Vagina (tissue), 2 donors: Measurements from ENCODE around the gene NUCKS1. TPM values are rescaled to one million over a fixed set of nuclear protein-coding genes. Genes with fewer than 3 reads are reported as not detected.

ENCODE experiments used
- DNase-seq, 2 donors: peaks; one replicate each; pipeline ENCODE4 v3.0.0-alpha.2; 2017; ENCODE audit errors: extremely low spot score in 2 of 2
- H3K27ac ChIP-seq: fragments of 200-600 bp; sonication (generic); one replicate; pipeline ENCODE4 v1.5.1; 2019
- H3K27me3 ChIP-seq: fragments of 200-600 bp; sonication (generic); one replicate; pipeline ENCODE4 v1.5.1; 2019
- H3K36me3 ChIP-seq, 2 donors: fragments of 200-600 bp; sonication (generic); one replicate each; pipeline ENCODE4 v1.5.1; 2017 to 2019
- H3K4me1 ChIP-seq: fragments of 200-600 bp; sonication (generic); one replicate; pipeline ENCODE4 v1.5.1; 2019
- H3K4me3 ChIP-seq, 2 donors: fragments of 200-600 bp; sonication (generic); 1 replicate in 1 of 2; 2 replicates in 1 of 2; pipeline ENCODE4 v1.5.1; 2016 to 2019
- H3K9me3 ChIP-seq: fragments of 200-600 bp; sonication (generic); one replicate; pipeline ENCODE4 v1.5.1; 2019
- CTCF ChIP-seq, 3 experiments: fragments of 450-650 bp in 2 of 3; fragments of 200-600 bp in 1 of 3; sonication (generic) in 1 of 3; IDR thresholded peaks; one replicate each; pipeline ENCODE4 v1.5.1; 2017 to 2019; ENCODE audit warnings: antibody characterized with exemption in 3 of 3, mild to moderate bottlenecking in 2 of 3, moderate library complexity in 2 of 3
- POLR2A ChIP-seq, 2 donors: fragments of 450-650 bp; IDR thresholded peaks; one replicate each; pipeline ENCODE4 v1.6.1; 2017; ENCODE audit warnings: antibody characterized with exemption in 2 of 2, mild to moderate bottlenecking in 2 of 2, moderate library complexity in 2 of 2
- POLR2AphosphoS5 ChIP-seq, 2 donors: sonication (generic); formaldehyde crosslinking; IDR thresholded peaks; one replicate each; pipeline ENCODE4 v1.9.0; 2017; ENCODE audit warnings: antibody characterized with exemption in 2 of 2, mild to moderate bottlenecking in 2 of 2, low read depth in 1 of 2; ENCODE audit not compliant: insufficient read depth in 1 of 2
- intact Hi-C: fragments of 100-400 bp; cut with DNase I; formaldehyde crosslinking; loops from one replicate; pipeline ENCODE4 v1.15.1; 2023
- small RNA-seq: library from RNA; depleted of rRNA; stranded (forward); fragments of <200 nt; gene quantifications from one replicate; pipeline ENCODE3, GENCODE V24; 2016
- total RNA-seq: library from RNA; depleted of rRNA; stranded (reverse); fragments of >200 nt; gene quantifications from one replicate; pipeline ENCODE4 v1.2.3, GENCODE V29; 2016

Gene NUCKS1
- total RNA-seq, 1 donor from 2014 or later: 57.2 TPM

DNA sequence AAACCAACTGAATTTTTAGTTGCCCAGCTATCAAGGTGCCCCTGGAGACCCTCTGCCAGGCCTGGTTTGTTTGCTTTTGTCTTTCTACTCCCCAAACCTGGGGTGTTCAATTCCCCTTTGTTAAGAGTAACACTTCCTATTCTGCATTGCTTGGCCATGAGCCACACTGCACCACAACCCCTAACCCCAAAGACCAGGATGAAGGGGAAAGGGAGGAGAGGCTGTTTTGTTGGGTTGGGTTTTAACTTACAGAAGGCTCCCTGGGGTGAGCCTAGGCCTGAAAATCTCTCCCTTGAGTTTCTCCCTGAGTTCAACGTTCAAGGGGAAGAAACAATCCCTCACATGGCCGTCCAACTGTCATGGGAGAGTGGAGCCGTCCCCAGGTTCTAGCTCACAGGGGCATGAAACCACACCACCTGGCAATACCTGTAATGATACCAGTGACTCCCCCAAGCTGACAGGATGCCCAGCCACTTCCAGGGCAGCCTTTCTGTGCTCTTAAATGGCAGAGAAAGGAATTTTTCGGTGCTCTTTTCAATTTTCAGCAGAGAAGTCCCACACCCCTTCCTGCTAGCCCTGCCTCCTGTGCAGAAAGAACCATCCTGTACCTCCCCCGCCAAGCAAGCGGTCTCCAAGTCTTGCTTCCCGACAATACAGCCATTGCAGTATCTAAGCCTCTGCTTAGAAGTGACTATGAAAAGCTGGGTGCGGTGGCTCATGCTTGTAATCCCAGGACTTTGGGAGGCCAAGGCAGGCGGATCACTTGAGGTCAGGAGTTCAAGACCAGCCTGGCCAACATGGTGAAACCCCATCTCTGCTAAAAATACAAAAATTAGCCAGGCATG is 84.6 kb downstream of the NUCKS1 start:
- H3K27ac ChIP-seq: no peak overlapping the region

GRCh38 chr1:205664399-205665017 is 85.5 kb downstream of the NUCKS1 start:
- intact Hi-C loops: loop anchor here (5.0 kb wide), 1 partner anchor 48 kb away; no protein-coding TSS in a partner anchor
- no peaks in the 10 kb centered on the region for H3K9me3 ChIP-seq
- no peak overlapping the region for H3K4me3 ChIP-seq
- DNase-seq: no peak
- no peaks in the 10 kb centered on the region for H3K27me3 ChIP-seq
- H3K36me3 ChIP-seq: no peaks in the 10 kb centered on the region
- TF ChIP-seq POLR2A (IDR thresholded peaks at IDR 0.05) (no peak), CTCF (IDR thresholded peaks at IDR 0.05) (no peak), POLR2AphosphoS5 (IDR thresholded peaks at IDR 0.05; ENCODE audit: insufficient read depth in 1 of 2, low read depth in 1 of 2) (no peak)
- no peak overlapping the region for H3K27ac ChIP-seq
- peaks cover 11% of the 10 kb centered on the region for H3K4me1 ChIP-seq

More for the DNA sequence above, 84.6 kb downstream of the NUCKS1 start:
- TF ChIP-seq POLR2AphosphoS5 (IDR thresholded peaks at IDR 0.05; ENCODE audit: insufficient read depth in 1 of 2, low read depth in 1 of 2): no peak
- no peak for TF ChIP-seq CTCF (IDR thresholded peaks at IDR 0.05)
- no peak for TF ChIP-seq POLR2A (IDR thresholded peaks at IDR 0.05)
- no peak for DNase-seq
- Histone ChIP-seq H3K27me3 (no peaks in the 10 kb centered on the region), H3K36me3 (no peaks in the 10 kb centered on the region), H3K4me1 (peaks cover 16% of the 10 kb centered on the region), H3K4me3 (no peak overlapping the region), H3K9me3 (no peaks in the 10 kb centered on the region)
- intact Hi-C loops: no loop called here

GRCh38 chr1:205663286-205663936 is 86.6 kb downstream of the NUCKS1 start:
- no peak for TF ChIP-seq POLR2A (IDR thresholded peaks at IDR 0.05)
- TF ChIP-seq POLR2AphosphoS5 (IDR thresholded peaks at IDR 0.05; ENCODE audit: insufficient read depth in 1 of 2, low read depth in 1 of 2): no peak
- no peak for TF ChIP-seq CTCF (IDR thresholded peaks at IDR 0.05)
- H3K9me3 ChIP-seq: no peaks in the 10 kb centered on the region
- no peaks in the 10 kb centered on the region for H3K27me3 ChIP-seq
- no peak overlapping the region for H3K4me3 ChIP-seq
- peaks cover 8% of the 10 kb centered on the region for H3K4me1 ChIP-seq
- no peak overlapping the region for H3K27ac ChIP-seq
- intact Hi-C loops: loop anchor here (5.0 kb wide), 1 partner anchor 49 kb away; no protein-coding TSS in a partner anchor
- DNase-seq: no peak
- H3K36me3 ChIP-seq: no peaks in the 10 kb centered on the region

Small RNA genes lying within 50 kb of the gene (small RNA-seq; reads per million reads assigned to genes)
- not detected for gene RF00017
- not detected for gene RF00139

Other genes starting within 250 kb of the NUCKS1 start
- 27.0 TPM for gene CDK18, start 245.5 kb downstream of the NUCKS1 start, total RNA-seq
- 24.1 TPM for gene ELK4, start 118.2 kb downstream of the NUCKS1 start, total RNA-seq
- 0.25 TPM for gene SLC45A3, start 69.7 kb downstream of the NUCKS1 start, total RNA-seq
- 7.9 TPM for gene RAB29, start 25.3 kb upstream of the NUCKS1 start, total RNA-seq
- gene SLC41A1, start 63.0 kb upstream of the NUCKS1 start, total RNA-seq: 17.7 TPM
- not detected for gene PM20D1, start 100.0 kb upstream of the NUCKS1 start, total RNA-seq
- gene SLC26A9, start 193.3 kb upstream of the NUCKS1 start, total RNA-seq: 0.74 TPM